PC-3 (cell line): Measurements from ENCODE around the gene CAST. TPM values are rescaled to one million over a fixed set of nuclear protein-coding genes. Genes with fewer than 3 reads are reported as not detected.

Experiments
- ATAC-seq: fragments of 200-7000 bp; cut with Tn5 transposase; 2 replicates; pipeline ENCODE4 v1.9.1; 2020; ENCODE audit warnings: mild to moderate bottlenecking, moderate library complexity
- BruUV-seq: library from RNA; stranded (reverse); fragments of 400-500 nt; replicated peaks from 2 replicates; lab custom pipeline; 2021; lab: Mats Ljungman, UMichigan
- CTCF ChIA-PET: fragments of 300-600 bp; sonication (Branson Sonifier 250); formaldehyde crosslinking; loops from one replicate; lab custom pipeline; 2022; ENCODE audit warnings: antibody characterized with exemption; lab: Charles Lee
- POLR2A ChIA-PET: fragments of 300-600 bp; sonication (Branson Sonifier 250); formaldehyde crosslinking; loops from one replicate; lab custom pipeline; 2022; ENCODE audit warnings: antibody characterized with exemption; ENCODE audit not compliant: unreplicated experiment; lab: Charles Lee
- DNase-seq: peaks from one replicate; pipeline ENCODE4 v3.0.0-alpha.2; 2015
- H2AFZ ChIP-seq: fragments of 300-600 bp; sonication (generic); 2 replicates; pipeline ENCODE4 v1.6.0; 2016; ENCODE audit warnings: antibody characterized with exemption, low read length
- H3F3A ChIP-seq: fragments of 300-600 bp; sonication (generic); one replicate; pipeline ENCODE4 v1.6.0; 2017; ENCODE audit warnings: antibody characterized with exemption, low read length, control low read depth, mild to moderate bottlenecking; ENCODE audit not compliant: unreplicated experiment
- H3K27ac ChIP-seq: fragments of 300-600 bp; sonication (generic); 2 replicates; pipeline ENCODE4 v1.5.1; 2016; ENCODE audit warnings: mild to moderate bottlenecking, low read length
- H3K27me3 ChIP-seq: fragments of 300-600 bp; sonication (generic); 2 replicates; pipeline ENCODE4 v1.6.1; 2016; ENCODE audit warnings: low read length, mixed read lengths
- H3K36me3 ChIP-seq: fragments of 300-600 bp; sonication (generic); 2 replicates; pipeline ENCODE4 v1.6.1; 2016; ENCODE audit warnings: low read depth, mixed run types, low read length, mixed read lengths
- H3K4me1 ChIP-seq: fragments of 300-600 bp; sonication (generic); 2 replicates; pipeline ENCODE4 v1.5.1; 2016; ENCODE audit warnings: low read length; ENCODE audit not compliant: insufficient read depth
- H3K4me2 ChIP-seq: fragments of 300-600 bp; sonication (generic); 2 replicates; pipeline ENCODE4 v1.6.0; 2016; ENCODE audit warnings: low read length
- H3K4me3 ChIP-seq: fragments of 300-600 bp; sonication (generic); 2 replicates; pipeline ENCODE4 v1.5.1; 2016; ENCODE audit warnings: mild to moderate bottlenecking, low read length, mixed read lengths
- H3K79me2 ChIP-seq: fragments of 300-600 bp; sonication (generic); 2 replicates; pipeline ENCODE4 v1.6.1; 2017; ENCODE audit warnings: low read length, mixed read lengths
- H3K9ac ChIP-seq: fragments of 300-600 bp; sonication (generic); 2 replicates; pipeline ENCODE4 v1.6.0; 2016; ENCODE audit warnings: mild to moderate bottlenecking, low read length
- H3K9me2 ChIP-seq: fragments of 300-600 bp; sonication (generic); replicated peaks from 2 replicates; pipeline ENCODE4 v1.6.1; 2016; ENCODE audit warnings: mixed run types, low read length, mixed read lengths
- H3K9me3 ChIP-seq: fragments of 300-600 bp; sonication (generic); 2 replicates; pipeline ENCODE4 v1.6.1; 2016; ENCODE audit warnings: low read length, mixed read lengths
- H4K20me1 ChIP-seq: fragments of 300-600 bp; sonication (generic); 2 replicates; pipeline ENCODE4 v1.6.1; 2016; ENCODE audit warnings: low read length, mixed read lengths
- EZH2 ChIP-seq: fragments of 300-600 bp; sonication (generic); IDR thresholded peaks from one replicate; pipeline ENCODE4 v1.6.1; 2017; ENCODE audit warnings: antibody characterized with exemption, mild to moderate bottlenecking, low read length; ENCODE audit not compliant: unreplicated experiment
- EZH2phosphoT487 ChIP-seq: fragments of 300-600 bp; sonication (generic); IDR thresholded peaks from 2 replicates; pipeline ENCODE4 v1.6.1; 2018; ENCODE audit warnings: mild to moderate bottlenecking, antibody characterized with exemption, low read length, borderline replicate concordance
- intact Hi-C: fragments of 100-400 bp; cut with micrococcal nuclease; formaldehyde crosslinking; loops from 2 replicates; pipeline ENCODE4 v1.9.0; 2023
- total RNA-seq: library from RNA; depleted of rRNA; stranded (reverse); fragments of >200 nt; gene quantifications from 2 replicates; pipeline ENCODE4 v1.2.3, GENCODE V29; 2014
- TF ChIP-seq, protein P1 (sequence below): fragments of 300-600 bp; sonication (generic); conservative IDR thresholded peaks from 2 replicates; pipeline ENCODE4 v1.5.1; 2017; ENCODE audit warnings: antibody characterized with exemption, low read depth, mild to moderate bottlenecking, low read length

The CAST gene
- total RNA-seq, 1 experiment from 2014 or later = 73.2 TPM

DNA sequence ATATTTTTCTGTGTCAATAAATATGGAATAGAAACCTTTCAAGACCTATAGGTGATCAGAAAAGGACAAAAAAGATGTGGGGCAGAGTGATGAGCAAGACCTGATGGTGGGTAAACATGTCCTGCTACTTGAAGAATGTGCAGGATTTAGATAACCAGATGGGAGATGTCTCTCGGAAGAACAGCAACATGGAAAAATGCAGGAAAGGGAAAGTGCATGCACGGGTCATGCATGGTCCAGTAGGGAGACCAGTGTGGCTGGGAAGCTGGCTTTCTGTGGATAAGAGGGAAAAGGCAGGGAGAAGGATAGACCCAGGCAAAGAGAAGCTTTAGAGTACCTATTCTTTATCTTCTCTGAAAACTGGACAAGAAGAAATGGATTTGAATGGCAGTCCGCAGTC, 7.1 kb upstream of the CAST start:
- DNase-seq = no peak
- H3F3A ChIP-seq = peaks cover 9% of the 10 kb centered on the region
- no peaks in the 10 kb centered on the region for H3K9me3 ChIP-seq
- peak overlapping the region; percentile 72 for H3K4me2 ChIP-seq
- POLR2A ChIA-PET = no interaction called here
- no peaks in the 10 kb centered on the region for H4K20me1 ChIP-seq
- H3K27me3 ChIP-seq = no peaks in the 10 kb centered on the region
- TF ChIP-seq EZH2 = no peak
- no peak for TF ChIP-seq EZH2phosphoT487
- TF ChIP-seq, protein P1, sequence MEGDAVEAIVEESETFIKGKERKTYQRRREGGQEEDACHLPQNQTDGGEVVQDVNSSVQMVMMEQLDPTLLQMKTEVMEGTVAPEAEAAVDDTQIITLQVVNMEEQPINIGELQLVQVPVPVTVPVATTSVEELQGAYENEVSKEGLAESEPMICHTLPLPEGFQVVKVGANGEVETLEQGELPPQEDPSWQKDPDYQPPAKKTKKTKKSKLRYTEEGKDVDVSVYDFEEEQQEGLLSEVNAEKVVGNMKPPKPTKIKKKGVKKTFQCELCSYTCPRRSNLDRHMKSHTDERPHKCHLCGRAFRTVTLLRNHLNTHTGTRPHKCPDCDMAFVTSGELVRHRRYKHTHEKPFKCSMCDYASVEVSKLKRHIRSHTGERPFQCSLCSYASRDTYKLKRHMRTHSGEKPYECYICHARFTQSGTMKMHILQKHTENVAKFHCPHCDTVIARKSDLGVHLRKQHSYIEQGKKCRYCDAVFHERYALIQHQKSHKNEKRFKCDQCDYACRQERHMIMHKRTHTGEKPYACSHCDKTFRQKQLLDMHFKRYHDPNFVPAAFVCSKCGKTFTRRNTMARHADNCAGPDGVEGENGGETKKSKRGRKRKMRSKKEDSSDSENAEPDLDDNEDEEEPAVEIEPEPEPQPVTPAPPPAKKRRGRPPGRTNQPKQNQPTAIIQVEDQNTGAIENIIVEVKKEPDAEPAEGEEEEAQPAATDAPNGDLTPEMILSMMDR = no peak
- no peaks in the 10 kb centered on the region for H3K79me2 ChIP-seq
- H3K4me3 ChIP-seq = no peak overlapping the region
- no peak for ATAC-seq
- no peaks in the 10 kb centered on the region for H3K9me2 ChIP-seq
- intact Hi-C loops = no loop called here
- H3K36me3 ChIP-seq = no peaks in the 10 kb centered on the region
- no peak overlapping the region for H2AFZ ChIP-seq
- CTCF ChIA-PET = no interaction called here
- BruUV-seq = no TSS peak
- H3K9ac ChIP-seq = peak overlapping the region; percentile 62
- H3K4me1 ChIP-seq = peaks cover 80% of the 10 kb centered on the region
- peak overlapping the region; percentile 96 for H3K27ac ChIP-seq

DNA sequence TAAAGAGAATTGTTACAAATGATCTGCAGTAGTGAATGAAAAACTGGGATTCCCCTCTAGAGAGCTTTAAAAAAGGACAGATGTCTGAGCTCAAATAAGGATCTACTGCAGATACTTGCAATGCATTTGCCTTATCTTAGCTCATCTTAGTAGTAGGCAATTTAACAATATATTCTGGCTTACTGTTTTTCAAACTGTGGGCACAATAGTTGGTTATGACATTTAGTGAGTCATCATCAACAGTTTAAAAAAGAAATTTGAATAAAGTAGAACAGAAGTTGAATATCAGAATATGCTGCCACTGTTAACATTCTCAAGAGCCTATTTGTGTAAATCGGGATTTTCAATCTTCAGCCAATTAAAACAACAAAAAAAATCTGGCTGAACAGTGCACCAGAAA, 6.7 kb upstream of the CAST start:
- Histone ChIP-seq H4K20me1 (no peaks in the 10 kb centered on the region), H3K9ac (peak overlapping the region; percentile 62), H3K4me3 (no peak overlapping the region), H3F3A (peaks cover 9% of the 10 kb centered on the region), H3K4me1 (peaks cover 80% of the 10 kb centered on the region), H2AFZ (no peak overlapping the region), H3K27ac (peak overlapping the region; percentile 96), H3K36me3 (no peaks in the 10 kb centered on the region), H3K9me3 (no peaks in the 10 kb centered on the region), H3K9me2 (no peaks in the 10 kb centered on the region), H3K79me2 (no peaks in the 10 kb centered on the region), H3K4me2 (peak overlapping the region; percentile 72), H3K27me3 (no peaks in the 10 kb centered on the region)
- TF ChIP-seq EZH2phosphoT487 (no peak), EZH2 (no peak)
- TF ChIP-seq, protein P1 = no peak
- CTCF ChIA-PET = no interaction called here
- ATAC-seq (peak; percentile 33), DNase-seq (peak; percentile 54)
- POLR2A ChIA-PET = no interaction called here
- no TSS peak for BruUV-seq
- intact Hi-C loops = no loop called here

DNA sequence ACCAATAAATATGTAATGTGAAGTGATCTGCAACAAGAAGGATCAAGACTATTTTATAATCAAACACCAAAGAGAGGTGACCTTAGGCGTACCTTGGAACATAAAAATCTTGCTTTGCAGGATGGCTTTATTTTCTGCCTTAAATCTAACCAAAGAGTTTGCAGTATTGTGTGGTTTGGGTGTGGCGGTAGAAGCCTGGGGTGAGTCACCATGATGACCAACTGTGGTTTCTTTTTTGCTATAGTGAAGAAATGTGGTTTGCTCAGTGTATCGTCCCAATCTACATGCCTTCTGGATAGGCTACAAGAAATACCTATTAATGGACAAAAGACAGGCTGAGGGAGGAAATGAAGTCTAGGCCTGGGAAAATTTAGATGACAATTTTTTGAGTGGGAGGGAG, 5.1 kb upstream of the CAST start:
- POLR2A ChIA-PET = interaction anchor here (0.7 kb wide), 1 partner anchor 27 kb away, joined by 6 read pairs; no protein-coding TSS in a partner anchor
- peak overlapping the region; percentile 62 for H3K9ac ChIP-seq

More for the DNA sequence above, 5.1 kb upstream of the CAST start:
- Histone ChIP-seq H3K9me2 (no peaks in the 10 kb centered on the region), H3K27ac (peak overlapping the region; percentile 96), H3K27me3 (no peaks in the 10 kb centered on the region), H3K79me2 (no peaks in the 10 kb centered on the region), H3F3A (peaks cover 13% of the 10 kb centered on the region), H3K4me2 (peak overlapping the region; percentile 72), H4K20me1 (no peaks in the 10 kb centered on the region), H3K4me1 (peaks cover 84% of the 10 kb centered on the region), H2AFZ (no peak overlapping the region), H3K36me3 (no peaks in the 10 kb centered on the region), H3K9me3 (no peaks in the 10 kb centered on the region), H3K4me3 (peak overlapping the region; percentile 30; the same call in 1 of the 2 replicates)
- TF ChIP-seq EZH2 (no peak), EZH2phosphoT487 (no peak)
- TF ChIP-seq, protein P1 = no peak
- no TSS peak for BruUV-seq
- intact Hi-C loops = no loop called here
- CTCF ChIA-PET = no interaction called here
- peak; percentile 94 for DNase-seq
- ATAC-seq = peak; percentile 53
